NCI-H187 treated with DMSO at 0.1 percent for 48 hours (cell line): ENCODE results near the gene C14orf119.

Experiments
- DNase-seq: peaks from one replicate; lab custom pipeline; 2025; lab: John Stamatoyannopoulos, UW

Gene C14orf119

GRCh38 chr14:23095196-23096108 lies at the start of gene C14orf119:
Gene C14orf119 (plus strand): TSS chr14:23095505. CDS start chr14:23097659, 2,154 bp downstream.
- DNase-seq, result no peak

GRCh38 chr14:23047034-23047634 lies 48.2 kb upstream of the C14orf119 start:
- no peak for DNase-seq

GRCh38 chr14:23047751-23048693 lies 47.3 kb upstream of the C14orf119 start:
- DNase-seq, result no peak

GRCh38 chr14:23049011-23049410 lies 46.3 kb upstream of the C14orf119 start:
- no peak for DNase-seq

GRCh38 chr14:23051141-23052057 lies 43.9 kb upstream of the C14orf119 start:
- no peak for DNase-seq

- DNase-seq, result no peak
Measured at GRCh38 chr14:23052182-23052623, 43.1 kb upstream of the C14orf119 start.

GRCh38 chr14:23052671-23053070 lies 42.6 kb upstream of the C14orf119 start:
- no peak for DNase-seq

- DNase-seq, result no peak
Measured at GRCh38 chr14:23053426-23053825, 41.9 kb upstream of the C14orf119 start.

GRCh38 chr14:23054000-23054811 lies 41.1 kb upstream of the C14orf119 start:
- DNase-seq, result no peak

- no peak for DNase-seq
Measured at GRCh38 chr14:23055147-23055550, 40.2 kb upstream of the C14orf119 start.

- no peak for DNase-seq
Measured at GRCh38 chr14:23055621-23056144, 39.6 kb upstream of the C14orf119 start.

GRCh38 chr14:23056145-23056955 lies 39.0 kb upstream of the C14orf119 start:
- DNase-seq, result no peak

GRCh38 chr14:23056956-23057756 lies 38.1 kb upstream of the C14orf119 start, which contains the start of gene CDH24:
Gene CDH24 (minus strand): TSS chr14:23057520. CDS start chr14:23055733, 1,787 bp downstream.
- DNase-seq, result no peak

- DNase-seq, result no peak
Measured at GRCh38 chr14:23057757-23058653, 37.3 kb upstream of the C14orf119 start.

GRCh38 chr14:23058654-23059504 lies 36.4 kb upstream of the C14orf119 start:
- DNase-seq, result no peak
